ENCODE measurements around the gene CDH4.

CDH4 gene

DNA sequence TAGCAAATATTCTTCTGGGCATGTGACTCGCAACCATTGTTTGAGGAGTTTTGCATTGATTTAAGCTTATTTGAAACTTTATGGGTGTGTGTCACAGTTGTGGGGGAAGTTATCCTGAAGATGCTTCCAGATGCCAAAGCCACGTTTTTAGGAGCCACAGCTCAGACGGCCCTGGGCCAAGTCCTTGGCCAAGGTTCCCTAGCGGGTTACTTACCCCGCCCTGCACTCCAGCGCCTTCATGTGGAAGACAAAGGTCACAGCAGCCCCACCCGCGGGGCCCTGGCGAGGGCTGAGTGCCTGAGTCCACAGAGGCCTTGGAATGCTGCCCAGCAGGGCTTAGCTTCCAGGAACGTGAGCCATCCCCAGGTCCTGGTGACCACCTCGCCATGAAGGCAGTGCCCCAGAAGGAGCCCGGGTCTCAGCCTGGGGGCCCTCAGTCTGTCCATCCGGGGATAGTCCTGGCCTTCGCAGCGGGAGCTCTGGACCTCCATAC is 308.3 kb downstream of the CDH4 start:
- peak; percentile 1 to 31 for DNase-seq (ENCODE audit: low read depth in 2 of 2)
- TF ChIP-seq, protein P1, sequence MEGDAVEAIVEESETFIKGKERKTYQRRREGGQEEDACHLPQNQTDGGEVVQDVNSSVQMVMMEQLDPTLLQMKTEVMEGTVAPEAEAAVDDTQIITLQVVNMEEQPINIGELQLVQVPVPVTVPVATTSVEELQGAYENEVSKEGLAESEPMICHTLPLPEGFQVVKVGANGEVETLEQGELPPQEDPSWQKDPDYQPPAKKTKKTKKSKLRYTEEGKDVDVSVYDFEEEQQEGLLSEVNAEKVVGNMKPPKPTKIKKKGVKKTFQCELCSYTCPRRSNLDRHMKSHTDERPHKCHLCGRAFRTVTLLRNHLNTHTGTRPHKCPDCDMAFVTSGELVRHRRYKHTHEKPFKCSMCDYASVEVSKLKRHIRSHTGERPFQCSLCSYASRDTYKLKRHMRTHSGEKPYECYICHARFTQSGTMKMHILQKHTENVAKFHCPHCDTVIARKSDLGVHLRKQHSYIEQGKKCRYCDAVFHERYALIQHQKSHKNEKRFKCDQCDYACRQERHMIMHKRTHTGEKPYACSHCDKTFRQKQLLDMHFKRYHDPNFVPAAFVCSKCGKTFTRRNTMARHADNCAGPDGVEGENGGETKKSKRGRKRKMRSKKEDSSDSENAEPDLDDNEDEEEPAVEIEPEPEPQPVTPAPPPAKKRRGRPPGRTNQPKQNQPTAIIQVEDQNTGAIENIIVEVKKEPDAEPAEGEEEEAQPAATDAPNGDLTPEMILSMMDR (IDR thresholded peaks at IDR 0.05; ENCODE audit: low read depth, low read length), result peak; percentile 7
- no peak overlapping the region for H3K4me3 ChIP-seq (replicated peaks in 1 of 2; ENCODE audit: low read depth in 2 of 2, low read length in 2 of 2)

DNA sequence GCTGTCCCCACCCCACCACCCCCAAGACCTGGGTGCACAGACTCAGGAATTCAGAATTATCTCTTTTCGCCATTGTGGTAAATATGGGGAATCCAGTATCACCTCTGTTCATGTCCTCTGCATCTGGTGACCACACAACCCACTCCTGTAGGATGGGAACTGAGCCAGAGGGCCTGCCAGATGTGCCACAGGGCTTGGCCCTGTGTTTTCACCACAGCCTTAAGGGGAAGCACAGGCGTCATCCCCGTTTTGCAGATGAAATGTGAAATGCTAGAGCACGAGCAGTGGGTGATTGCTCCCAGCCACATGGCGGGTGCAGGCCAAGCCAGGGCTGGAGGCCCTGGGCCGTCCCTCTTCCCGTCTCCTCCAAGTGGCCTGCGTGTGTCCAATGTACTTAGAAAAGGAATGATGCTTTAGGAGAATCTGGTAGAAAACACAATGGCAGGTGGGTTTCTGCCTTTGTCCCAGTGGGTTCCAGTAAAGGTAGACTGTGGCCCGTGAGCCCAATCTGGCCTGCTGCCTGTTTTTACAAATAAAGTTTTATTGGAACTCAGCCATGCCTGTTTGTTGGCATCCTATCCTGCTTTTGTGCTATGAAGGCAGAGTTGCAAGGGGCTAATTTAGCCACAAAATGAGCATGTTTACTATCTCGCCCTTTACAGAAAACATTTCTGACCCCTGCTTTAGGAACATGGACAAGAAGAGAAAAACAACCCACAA is 309.2 kb downstream of the CDH4 start:
- H3K4me3 ChIP-seq (replicated peaks in 1 of 2; ENCODE audit: low read depth in 2 of 2, low read length in 2 of 2), result no peak overlapping the region
- no peak for DNase-seq (ENCODE audit: low read depth in 2 of 2)
- TF ChIP-seq, protein P1 (IDR thresholded peaks at IDR 0.05; ENCODE audit: low read depth, low read length), result no peak

DNA sequence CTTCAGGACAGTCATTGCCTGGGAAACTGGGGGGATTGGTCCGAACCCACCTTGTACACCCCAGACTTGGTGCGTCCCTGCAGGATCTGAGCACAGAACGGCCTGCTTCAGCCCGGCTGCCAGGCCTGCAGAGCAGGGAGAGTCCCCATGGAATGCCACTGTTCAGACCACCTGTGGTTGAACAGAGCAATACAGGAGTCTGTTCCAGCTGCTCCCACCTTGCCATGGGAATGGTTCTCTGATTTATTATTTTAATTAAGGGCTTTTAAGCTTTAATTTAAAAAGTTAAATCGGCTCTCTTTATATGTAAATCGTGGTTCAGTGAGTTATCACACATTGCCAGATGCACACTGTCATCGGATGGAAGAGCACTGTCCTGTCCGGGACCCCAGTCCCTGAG is 310.4 kb downstream of the CDH4 start:
- H3K4me3 ChIP-seq (replicated peaks in 1 of 2; ENCODE audit: low read depth in 2 of 2, low read length in 2 of 2), result no peak overlapping the region
- TF ChIP-seq, protein P1 (IDR thresholded peaks at IDR 0.05; ENCODE audit: low read depth, low read length), result no peak
- DNase-seq (ENCODE audit: low read depth in 2 of 2), result no peak

DNA sequence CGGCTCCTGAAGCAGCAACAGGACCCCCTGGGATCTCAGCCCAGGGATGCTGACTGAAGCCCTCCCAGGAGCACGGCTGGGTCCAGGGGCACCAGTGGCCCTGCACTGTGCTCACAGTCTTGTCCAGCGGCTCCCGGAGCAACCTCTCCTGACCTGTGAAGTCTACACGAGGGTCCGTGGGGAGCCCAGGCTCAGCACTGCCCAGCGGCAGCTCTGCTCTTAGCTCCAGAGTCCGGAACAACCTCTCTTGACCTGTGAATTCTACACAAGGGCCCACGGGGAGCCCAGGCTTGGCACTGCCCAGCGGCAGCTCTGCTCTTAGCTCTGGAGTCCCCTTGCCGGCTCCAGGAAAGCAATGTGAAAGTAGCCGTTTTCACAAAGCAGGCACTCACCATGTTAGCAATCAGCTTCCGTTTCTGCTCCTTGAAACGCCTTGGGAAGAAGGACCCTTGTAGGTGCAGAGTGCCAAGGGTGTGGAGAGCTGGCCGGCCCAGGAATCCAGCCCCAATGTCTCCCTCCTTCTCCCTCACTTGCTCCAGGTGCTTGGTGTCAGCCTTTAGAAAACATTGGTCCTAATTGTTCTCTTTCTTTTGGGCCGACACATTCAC is 310.9 kb downstream of the CDH4 start:
- DNase-seq (ENCODE audit: low read depth in 2 of 2), result no peak
- no peak overlapping the region for H3K4me3 ChIP-seq (replicated peaks in 1 of 2; ENCODE audit: low read depth in 2 of 2, low read length in 2 of 2)
- TF ChIP-seq, protein P1 (IDR thresholded peaks at IDR 0.05; ENCODE audit: low read depth, low read length), result no peak

DNA sequence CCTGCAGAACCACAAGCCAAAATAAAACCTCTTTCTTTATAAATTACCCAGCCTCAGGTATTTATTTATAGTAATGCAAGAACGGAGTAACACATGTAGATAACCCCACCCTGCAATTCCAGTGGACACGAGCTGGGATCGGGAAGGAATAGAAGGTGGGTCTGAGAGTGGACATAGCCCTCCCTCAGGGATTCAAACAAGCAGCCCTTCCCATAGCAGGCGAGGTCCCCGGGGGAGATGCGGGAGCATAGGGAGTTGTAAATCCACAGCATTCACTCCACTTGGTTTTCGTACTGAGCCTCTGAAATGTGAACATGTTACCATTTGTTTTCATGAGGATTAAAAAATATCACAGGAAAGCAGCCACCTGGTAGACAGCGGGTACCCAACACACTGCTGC is 312.6 kb downstream of the CDH4 start:
- TF ChIP-seq, protein P1 (IDR thresholded peaks at IDR 0.05; ENCODE audit: low read depth, low read length), result no peak
- no peak for DNase-seq (ENCODE audit: low read depth in 2 of 2)
- H3K4me3 ChIP-seq (replicated peaks in 1 of 2; ENCODE audit: low read depth in 2 of 2, low read length in 2 of 2), result no peak overlapping the region

DNA sequence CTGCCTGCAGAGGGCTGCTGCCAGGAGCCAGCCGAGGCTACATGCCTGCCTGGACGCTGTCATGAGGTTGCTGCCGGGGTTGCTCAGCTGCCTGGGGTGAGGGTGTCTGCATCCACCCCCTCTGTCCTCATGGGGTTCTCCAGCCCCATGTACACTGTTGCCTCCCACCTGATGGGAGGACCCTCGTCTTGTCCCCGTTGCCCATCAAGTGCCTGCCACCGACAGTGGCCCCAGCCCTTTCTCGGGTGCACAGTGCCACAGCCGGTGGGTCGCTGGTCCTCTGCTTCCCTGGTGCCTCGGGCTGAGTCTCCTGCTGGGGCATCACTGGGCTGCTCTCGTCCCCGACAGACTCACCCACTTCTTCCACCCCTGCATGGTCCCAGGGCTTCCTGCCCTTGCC is 313.7 kb downstream of the CDH4 start:
- TF ChIP-seq, protein P1 (IDR thresholded peaks at IDR 0.05; ENCODE audit: low read depth, low read length), result no peak
- DNase-seq (ENCODE audit: low read depth in 2 of 2), result no peak
- no peak overlapping the region for H3K4me3 ChIP-seq (replicated peaks in 1 of 2; ENCODE audit: low read depth in 2 of 2, low read length in 2 of 2)
